Cerebellar cortex (tissue), 1 donor: ENCODE measurements around the gene SLC12A2.

Source experiments
- DNase-seq: peaks from one replicate; pipeline ENCODE4 v3.0.0-alpha.2; 2015; ENCODE audit warnings: low spot score

Gene SLC12A2

DNA sequence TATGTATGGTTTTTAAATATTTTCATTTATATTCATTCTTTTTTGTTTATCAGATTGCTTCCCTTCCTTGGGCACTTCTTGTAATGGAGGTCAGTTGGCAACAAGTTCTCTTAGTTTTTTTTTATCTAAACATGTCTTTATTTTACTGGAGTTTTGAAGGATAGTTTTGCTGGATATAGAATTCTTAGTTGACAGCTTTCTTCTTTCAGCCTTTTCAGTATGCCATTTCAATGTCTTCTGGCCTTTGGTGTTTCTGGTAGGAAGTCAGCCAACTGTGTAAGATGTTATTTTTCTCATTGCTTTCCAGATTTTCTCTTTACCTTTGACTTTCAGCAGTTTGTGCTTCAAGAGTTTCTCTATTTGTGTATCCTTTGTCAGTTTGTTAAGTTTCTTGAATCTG is 14.2 kb downstream of the SLC12A2 start:
- DNase-seq, result no peak

DNA sequence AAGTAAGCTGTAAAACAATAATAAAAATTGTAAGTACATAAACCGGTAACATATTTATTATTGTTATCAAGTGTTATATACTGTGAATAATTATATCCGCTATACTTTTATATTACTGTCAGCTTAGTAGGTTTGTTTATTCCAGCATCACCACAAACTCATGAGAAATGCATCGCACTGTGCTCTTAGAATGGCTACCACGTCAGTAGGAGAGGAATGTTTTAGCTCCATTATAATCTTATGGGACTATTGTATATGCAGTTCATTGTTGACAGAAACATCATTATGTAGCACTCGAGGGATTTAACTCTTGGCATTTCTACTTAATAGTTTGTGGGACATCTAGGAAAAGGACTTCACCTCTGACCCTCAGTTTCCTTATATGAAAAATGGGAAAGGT is 16.4 kb downstream of the SLC12A2 start:
- DNase-seq, result no peak

DNA sequence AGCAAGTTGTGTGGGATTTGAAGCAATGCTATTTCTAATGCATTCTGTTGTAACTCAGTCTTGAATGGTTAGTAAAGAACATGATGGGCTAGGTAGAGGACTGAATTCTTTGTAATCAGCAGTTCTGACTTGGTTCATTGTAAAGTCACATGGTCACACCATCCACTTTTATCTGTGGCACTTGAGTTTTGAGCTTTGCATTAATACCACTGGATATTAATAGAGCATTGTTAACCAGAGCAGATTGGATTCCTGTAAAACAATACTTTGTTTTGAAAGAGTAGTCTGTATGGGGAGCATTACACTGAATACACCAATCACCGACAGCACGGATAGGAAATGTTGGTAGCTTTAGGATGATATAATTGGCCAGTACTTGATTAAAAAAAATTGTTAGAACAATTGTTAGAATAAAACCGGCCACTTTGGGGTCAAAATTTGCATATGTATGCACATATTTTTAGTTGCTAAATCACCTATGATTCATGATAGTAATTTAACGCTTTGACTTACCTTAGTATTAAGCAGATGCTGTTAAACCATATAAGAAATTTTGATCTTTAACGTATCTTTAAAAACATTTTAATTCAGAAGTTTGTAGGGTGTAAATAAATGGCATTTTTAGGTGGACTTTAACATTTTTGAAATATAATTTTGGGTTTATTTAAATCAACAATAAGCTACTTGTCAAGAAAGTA is 17.4 kb downstream of the SLC12A2 start:
- DNase-seq, result no peak

DNA sequence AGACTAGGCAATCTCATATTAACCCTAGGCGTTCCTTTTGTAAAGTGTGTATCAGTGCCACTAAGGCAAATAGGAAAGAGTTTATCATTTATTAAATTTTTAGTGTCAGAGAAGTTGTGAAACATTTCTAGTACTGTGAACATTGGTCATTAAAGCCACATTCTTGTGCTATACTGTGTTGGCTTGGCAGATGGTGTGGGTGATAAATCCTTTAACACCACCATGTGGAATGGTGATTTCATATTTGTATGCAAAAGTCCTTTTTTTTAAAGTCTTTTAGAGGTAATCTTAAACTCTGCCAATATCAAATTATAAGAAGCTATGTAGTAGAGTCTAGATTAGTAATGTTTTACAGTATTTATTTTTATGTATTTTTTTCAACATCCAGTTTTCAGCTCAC is 18.1 kb downstream of the SLC12A2 start:
- no peak for DNase-seq

DNA sequence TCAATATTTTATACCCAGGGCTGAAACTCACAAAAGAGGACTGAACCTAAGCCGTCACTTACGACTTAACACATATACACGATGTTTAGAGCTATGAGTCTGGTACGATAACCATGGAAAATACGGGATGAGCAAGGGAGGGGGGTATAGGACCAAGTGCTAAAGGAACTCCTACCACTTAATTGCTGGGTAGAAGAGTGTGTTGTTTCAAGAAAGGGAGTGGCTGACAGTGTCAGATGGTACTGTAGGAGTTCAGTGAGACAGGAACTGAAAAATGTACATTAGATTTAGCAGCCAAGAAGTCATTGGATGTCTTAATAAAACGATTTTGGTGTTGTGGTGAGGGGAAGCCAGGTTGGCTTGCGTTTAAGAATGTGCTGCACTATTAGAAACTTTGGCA is 21.6 kb downstream of the SLC12A2 start:
- DNase-seq, result no peak

DNA sequence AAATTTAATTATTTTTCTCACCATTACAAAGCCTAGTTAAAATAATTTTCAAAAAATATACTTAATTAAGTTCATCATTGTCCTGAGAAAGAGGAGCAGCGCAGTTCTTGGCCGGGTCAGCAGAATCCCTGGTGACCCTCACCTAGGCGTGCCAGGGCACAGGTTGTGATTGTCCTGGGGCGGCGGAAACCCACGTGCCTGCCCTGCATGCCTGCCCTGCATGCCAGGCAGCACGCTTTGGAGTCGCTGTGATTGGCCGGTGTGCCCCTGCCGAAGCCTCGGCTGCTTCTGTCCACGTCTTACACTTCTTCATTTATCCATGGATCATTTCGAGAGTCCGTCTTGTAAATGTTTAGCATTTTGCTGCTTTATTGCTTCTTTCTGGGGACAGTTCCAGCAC is 25.6 kb downstream of the SLC12A2 start:
- DNase-seq, result peak; percentile 28

DNA sequence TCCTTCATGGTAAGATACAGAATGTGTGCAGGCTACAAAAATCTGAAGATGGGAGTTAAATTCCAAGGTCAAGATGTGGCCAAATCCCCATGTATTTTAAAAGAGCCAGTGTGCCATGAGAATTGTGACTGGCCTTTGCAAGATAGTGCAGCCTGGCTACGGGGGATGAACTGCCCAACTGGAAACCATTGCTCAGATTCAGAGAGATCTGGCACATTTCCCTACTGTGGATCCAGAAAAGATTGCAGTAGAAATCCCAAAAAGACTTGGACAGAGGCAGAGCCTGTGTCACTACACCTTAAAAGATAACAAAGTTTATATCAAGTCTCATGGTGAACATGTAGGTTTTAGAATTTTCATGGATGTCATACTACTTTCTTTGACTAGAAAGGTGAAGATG is 26.2 kb downstream of the SLC12A2 start:
- peak; percentile 54 for DNase-seq

DNA sequence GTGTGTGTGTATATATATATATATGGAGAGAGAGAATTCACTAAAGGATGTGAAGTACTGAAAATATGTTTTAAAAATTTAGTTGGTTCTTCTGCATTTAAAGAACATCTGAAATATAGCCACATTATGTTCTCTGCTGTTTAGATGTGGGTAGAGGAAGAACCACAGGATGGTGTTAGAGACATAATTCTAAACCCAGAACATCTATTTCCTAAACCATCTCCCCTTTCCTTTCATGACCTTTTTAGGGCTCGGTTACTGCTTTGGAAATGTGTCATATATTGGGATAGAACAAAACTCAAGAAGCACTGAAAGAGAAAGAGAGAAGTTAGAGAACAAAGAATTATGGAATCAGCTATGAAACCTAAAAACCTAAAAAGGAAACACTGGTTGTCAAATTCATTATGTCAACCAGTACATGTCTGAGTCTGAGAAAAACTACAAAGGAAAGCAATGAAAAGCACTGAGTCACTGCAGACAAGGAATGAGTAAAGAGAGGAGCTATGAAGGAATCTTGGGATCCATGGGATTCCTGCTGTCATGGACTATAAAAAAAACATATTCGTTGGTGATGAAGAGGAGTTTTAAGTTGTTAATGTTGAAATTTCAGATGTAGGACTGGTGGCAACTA is 28.4 kb downstream of the SLC12A2 start:
- DNase-seq, result no peak

DNA sequence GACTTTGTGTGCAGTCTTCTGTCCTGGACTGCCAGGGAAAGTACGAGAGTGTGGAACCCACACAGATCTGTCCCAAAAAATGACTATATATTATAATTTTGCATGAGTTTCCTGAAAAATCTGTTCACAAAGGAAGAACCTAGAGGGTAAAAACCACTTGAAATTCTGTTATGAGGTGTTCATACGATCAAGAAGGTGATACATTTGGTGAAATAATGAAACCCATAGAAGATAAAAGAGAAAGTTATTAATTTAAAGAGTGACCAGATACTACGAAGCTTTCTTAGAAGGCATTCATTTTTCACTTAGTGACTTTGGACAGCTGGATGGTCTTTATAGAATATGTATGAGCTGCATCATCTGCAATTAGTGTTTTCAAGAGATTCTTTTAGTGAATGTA is 32.9 kb downstream of the SLC12A2 start:
- DNase-seq, result no peak

DNA sequence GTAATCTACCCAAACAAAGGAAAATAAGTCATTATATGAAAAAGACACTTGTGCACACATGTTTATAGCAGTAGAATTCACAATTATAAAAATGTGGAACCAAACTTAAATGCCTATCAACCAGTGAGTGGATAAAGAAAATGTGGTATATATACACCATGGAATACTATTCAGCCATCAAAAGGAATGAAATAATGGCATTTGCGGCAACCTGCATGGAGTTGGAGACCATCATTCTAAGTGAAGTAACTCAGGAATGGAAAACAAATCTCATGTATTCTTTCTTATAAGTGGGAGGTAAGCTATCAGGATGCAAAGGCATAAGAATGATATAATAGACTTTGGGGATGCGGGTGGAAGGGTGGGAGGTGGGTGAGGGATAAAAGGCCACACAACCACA is 34.6 kb downstream of the SLC12A2 start:
- DNase-seq, result no peak

DNA sequence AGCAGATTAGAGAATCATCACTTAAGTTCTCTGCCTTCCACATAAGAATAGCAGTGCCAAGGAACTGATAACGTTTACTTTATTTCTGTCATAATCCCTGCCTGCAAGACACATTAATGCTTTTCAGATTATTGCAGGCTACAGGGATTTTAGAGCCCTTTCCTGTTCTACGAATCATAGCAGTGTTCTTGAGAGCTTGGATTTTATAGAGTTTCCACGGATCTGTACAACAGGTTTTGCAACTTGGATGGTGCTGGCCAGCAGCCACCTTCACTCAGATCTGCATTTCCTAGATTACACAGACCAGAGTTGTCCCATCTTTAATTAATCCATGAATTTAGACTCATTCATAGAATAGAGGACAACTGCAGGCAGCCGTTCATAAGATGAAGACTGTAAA is 38.1 kb downstream of the SLC12A2 start:
- no peak for DNase-seq

DNA sequence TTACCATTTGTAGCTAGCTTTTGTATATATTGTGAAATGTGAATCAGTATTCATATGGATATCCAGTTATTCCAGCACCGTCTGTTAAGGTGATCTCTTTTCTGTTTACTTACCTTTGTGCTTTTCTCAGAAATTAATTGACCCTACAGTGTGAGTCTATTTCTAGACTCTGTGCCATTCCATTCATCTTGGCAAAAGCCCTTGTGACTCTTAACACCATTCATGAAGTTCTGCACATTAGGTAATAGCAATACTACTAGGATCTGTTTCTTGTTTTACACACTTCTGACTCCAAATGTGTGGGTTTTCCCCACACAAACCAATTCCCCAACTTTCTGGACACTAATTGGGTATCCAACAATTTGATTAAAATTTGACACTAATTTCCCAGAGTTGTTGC is 40.4 kb downstream of the SLC12A2 start:
- DNase-seq, result no peak

DNA sequence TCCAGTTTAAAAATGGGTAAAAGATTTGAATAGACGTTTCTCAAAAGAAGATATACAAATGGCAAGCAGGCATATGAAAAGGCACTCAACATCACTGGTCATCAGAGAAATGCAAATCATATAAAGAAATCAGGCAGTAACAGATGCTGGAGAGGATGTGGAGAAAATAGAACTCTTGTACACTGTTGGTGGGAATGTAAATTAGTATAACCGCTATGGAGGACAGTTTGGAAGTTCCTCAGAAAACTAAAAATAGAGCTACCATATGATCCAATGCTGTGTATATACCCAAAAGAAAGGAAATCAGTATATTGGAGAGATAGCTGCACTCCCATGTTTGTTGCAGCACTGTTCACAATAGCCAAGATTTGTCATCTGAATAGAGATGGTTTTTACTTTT is 42.7 kb downstream of the SLC12A2 start:
- DNase-seq, result no peak

DNA sequence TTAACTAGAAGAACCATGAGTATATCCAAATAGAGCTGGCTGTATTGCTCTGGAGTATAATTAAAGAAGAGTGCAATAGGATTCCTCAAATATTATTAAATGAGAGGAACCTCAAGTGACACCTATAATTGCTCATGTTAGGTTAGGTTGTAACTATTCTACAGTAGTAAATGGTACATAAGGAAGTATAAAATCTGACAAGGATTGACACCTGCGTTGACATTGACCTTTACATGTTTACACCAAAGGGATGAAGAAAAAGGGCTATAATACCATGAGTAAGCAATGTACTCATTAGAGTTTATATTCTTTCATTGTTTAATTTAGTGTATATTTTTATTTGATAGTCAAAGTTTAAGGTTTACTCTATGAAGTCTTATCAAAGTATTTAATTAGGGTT is 48.9 kb downstream of the SLC12A2 start:
- no peak for DNase-seq

DNA sequence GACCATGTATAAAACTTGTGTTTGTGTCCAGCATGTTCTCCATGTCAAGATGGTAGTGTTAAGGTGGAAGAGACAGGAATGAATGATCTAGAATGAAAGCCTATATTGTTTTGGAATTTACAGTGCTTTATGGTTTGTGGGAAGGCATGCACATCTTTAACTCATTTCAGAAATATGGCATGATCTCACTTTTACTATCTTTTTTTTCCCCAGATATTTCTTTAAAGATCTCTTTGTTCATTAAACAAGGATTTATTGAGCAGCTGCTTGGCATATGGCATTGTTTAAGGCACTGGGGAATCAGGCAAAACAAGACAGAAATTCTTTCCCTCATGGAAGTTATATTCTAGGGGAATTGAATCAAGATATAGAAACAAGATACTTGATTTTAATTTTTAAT is 51.7 kb downstream of the SLC12A2 start:
- DNase-seq, result no peak

DNA sequence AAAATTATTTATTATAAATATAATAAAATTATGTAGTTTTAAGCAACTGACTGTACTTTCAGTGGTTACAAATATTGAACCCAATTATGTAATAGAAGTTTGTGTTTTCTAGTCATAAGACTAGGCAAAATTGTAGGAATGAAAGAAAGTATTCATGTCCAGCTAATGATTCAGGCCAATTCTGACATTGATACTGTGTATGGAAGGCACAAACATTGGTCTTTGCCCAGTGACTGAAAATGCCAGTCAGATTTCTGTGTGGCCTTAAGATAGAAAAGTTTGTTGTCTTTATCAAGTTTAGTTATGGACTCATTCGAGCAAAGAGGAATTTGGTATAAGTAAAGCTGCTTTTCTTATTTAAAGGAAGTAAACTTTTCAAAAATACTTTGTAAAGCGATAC is 60.3 kb downstream of the SLC12A2 start:
- no peak for DNase-seq

DNA sequence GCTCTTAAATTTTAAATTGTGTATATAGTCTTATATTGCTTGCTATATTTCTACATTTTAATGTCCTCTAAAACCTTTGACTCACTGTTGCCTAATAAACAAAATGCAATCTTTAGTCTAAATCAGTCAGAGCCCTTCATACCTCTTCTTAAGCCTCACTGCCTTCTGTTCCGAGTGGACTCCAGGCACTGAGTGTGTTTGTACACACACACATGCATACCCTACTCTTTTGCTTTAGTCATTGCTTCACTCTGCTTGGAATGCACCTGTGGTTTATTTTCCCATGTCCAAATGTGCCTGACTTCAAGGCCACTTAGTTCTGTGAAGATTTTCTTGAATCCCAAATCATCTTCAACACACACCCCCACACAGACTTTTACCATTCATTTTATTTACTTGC is 60.9 kb downstream of the SLC12A2 start:
- DNase-seq, result no peak

DNA sequence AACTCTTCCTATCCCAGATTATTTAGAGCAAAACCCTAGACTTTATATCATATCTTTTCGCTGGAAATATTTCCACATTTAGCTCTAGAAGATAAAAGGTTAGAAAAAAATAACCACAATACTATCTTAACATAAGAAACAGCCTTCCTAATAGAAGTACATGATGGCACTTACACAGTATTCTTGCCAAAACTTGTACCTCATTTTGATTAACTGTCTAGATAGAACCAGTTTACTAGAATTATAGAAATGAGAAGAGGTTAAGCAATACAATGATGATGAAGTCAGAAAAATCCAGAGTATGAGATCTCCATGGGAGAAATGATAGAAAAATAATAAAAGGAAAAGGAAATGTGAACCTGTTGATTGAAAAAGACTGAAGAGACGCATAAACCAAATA is 63.1 kb downstream of the SLC12A2 start:
- DNase-seq, result no peak

DNA sequence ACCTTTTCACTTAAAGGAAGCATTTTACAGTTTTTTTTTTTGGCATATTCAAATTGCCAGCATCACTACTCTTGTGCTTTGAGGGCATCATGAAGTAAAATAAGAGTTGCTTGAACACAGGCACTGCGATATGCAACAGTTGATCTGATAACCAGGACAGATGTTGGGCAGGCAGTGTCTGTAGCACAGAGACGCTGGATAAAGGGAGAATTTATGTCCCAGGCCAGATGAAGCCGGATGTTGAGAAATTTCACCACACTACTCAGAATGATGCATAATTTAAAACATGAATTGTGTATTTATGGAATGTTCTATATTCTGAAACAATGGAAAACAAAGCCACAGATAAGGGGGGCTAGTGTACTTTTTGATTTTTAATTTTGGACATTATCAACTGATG is 71.4 kb downstream of the SLC12A2 start:
- DNase-seq, result no peak

DNA sequence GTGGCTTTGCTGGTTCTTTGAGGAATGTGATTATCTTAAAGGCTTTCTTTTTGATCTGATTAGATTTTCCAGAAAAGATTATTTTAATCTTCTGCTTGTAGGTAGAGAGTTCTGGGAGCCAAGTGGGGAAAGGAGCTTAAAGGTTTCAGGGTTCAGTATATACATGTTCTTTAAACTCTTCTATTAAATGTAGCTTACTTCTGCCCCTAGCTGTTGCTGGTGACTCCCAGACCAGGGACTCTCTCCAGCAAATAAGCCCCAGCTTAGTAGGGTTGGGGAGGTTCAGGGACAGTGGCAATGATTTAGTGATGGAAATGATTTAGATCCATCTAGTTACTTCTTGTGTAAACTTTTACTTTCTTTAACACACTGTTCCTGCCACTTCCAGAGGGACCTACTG is 72.2 kb downstream of the SLC12A2 start:
- DNase-seq, result no peak

DNA sequence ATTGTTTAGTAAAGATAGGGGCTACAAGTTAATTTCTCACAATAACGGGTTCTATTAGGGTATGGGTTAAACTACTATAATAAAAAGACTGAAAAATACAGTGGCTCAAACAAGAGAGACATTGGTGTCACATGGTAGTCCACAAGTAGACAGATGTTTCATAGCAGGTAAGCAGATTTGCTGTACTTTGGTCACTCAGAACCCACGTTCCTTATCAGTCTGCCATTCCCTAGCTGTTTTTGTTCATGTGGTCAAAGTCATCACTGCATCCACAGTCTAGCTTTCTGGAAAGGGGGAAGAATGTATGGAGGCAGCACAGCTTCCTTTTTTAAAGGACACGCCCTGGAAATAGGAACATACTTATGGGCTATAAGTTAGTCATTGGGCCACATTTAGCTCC is 73.0 kb downstream of the SLC12A2 start:
- no peak for DNase-seq

DNA sequence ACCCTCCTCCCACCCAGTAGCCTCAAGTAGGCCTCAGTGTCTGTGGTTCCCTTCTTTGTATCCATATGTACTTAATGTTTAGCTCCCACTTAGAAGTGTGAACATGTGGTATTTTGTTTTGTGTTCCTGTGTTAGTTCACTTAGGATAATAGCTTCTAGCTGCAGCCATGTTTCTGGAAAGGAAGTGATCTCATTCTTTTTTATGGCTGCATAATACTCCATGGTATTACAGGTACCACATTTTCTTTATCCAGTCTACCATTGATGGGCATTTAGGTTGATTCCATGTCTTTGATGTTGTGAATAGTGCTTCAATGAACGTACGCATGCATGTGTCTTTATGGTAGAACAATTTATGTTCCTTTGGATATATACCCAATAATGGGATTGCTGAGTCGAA is 74.8 kb downstream of the SLC12A2 start:
- DNase-seq, result no peak

DNA sequence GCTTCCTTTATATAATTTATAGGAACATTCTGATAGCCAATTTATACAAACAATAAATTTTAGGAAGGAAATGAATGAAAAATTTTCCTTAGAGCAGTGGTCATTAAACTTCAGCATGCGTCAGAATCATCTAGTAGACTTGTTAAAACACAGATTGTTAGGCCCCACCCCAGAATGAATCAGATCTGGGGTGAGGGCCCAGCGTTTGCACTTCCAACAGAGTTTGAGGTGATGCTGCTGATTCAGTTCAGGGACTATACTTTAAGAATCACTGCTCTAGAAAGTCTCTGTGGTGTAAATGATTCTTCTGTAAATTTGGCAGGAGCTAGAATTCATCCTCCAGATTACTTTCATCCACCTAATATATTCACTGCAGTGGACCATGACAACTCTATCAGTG is 80.4 kb downstream of the SLC12A2 start:
- DNase-seq, result no peak

DNA sequence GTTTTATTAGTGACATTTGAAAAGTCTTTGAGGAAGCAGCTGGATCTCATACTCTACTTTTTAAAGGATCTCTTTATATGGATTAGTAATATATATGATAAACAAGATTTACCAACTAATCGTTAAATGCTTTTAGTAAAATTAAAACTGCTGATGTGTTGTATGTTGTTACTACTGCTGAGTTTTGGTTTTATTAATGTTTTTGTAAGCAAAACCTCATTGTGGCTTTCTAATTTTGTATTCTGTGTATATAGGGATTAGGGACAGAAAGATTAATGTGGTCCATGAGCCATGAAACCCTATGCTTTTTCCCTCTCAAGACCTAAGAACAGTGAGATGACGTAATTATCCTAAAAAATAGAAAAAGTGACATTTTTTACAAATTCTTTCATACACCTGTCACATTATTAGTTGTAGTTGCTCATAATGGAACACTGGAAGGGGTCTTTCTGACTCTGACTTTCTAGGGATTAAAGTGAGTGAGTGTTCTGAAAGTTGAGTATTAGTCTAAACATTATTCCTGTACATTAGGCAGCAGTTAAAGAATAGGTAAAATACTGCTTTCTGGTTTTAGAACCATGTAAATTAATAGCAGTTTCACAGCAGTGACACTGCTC is 85.9 kb downstream of the SLC12A2 start:
- DNase-seq, result no peak
